Esophagus muscularis mucosa (tissue), 4 donors: ENCODE results near the gene WTAP. TPM values are rescaled to one million over a fixed set of nuclear protein-coding genes. Genes with fewer than 3 reads are reported as not detected.

Experiments used
- DNase-seq: peaks from one replicate; pipeline ENCODE4 v3.0.0-alpha.2; 2017; ENCODE audit errors: extremely low spot score
- H3K27ac ChIP-seq, 4 donors: fragments of 200-600 bp; sonication (generic); replicated peaks in 1 of 4; 1 replicate in 3 of 4; 2 replicates in 1 of 4; pipeline ENCODE4 v1.5.1; 2016 to 2019; ENCODE audit warnings: mild to moderate bottlenecking in 1 of 4
- H3K27me3 ChIP-seq, 4 donors: fragments of 200-600 bp; sonication (generic); one replicate each; pipeline versions ENCODE4 v1.5.1 to v1.6.0; 2016 to 2019
- H3K36me3 ChIP-seq, 4 donors: fragments of 200-600 bp; sonication (generic); one replicate each; pipeline ENCODE4 v1.5.1; 2016 to 2019
- H3K4me1 ChIP-seq, 4 donors: fragments of 200-600 bp; sonication (generic); one replicate each; pipeline ENCODE4 v1.5.1; 2016 to 2019
- H3K4me3 ChIP-seq, 4 donors: fragments of 200-600 bp; sonication (generic); 1 replicate in 2 of 4; 2 replicates in 2 of 4; pipeline ENCODE4 v1.5.1; 2016 to 2019; ENCODE audit warnings: mild to moderate bottlenecking in 4 of 4, moderate library complexity in 1 of 4
- H3K9me3 ChIP-seq, 4 donors: fragments of 200-600 bp; sonication (generic); 1 replicate in 3 of 4; 2 replicates in 1 of 4; pipeline ENCODE4 v1.5.1; 2016 to 2019
- EP300 ChIP-seq: sonication (generic); formaldehyde crosslinking; IDR thresholded peaks from one replicate; pipeline ENCODE4 v1.6.1; 2017; ENCODE audit warnings: antibody characterized with exemption
- POLR2A ChIP-seq: fragments of 450-650 bp; IDR thresholded peaks from one replicate; pipeline ENCODE4 v1.6.1; 2017; ENCODE audit warnings: antibody characterized with exemption, moderate library complexity, mild to moderate bottlenecking, low read depth
- POLR2AphosphoS5 ChIP-seq, 2 donors: sonication (generic); formaldehyde crosslinking; IDR thresholded peaks; one replicate each; pipeline ENCODE4 v1.6.1; 2017; ENCODE audit warnings: antibody characterized with exemption in 2 of 2
- WGBS: methylation state at CpG from one replicate; pipeline ENCODE4 v1.1.5; 2018; 5-methylcytosine and 5-hydroxymethylcytosine counted together
- intact Hi-C: fragments of 100-400 bp; cut with DNase I; formaldehyde crosslinking; loops from one replicate; pipeline ENCODE4 v1.15.1; 2023
- total RNA-seq, 4 donors: library from RNA; depleted of rRNA; stranded (reverse); fragments of >200 nt; gene quantifications; one replicate each; pipeline versions ENCODE4 v1.1.0 to v1.2.1, GENCODE V29; 2016
- TF ChIP-seq, protein P1 (sequence below), 3 experiments: fragments of 200-600 bp in 2 of 3; fragments of 450-650 bp in 1 of 3; sonication (generic) in 2 of 3; IDR thresholded peaks; one replicate each; pipeline ENCODE4 v1.5.1; 2017 to 2019; ENCODE audit warnings: antibody characterized with exemption in 3 of 3, mild to moderate bottlenecking in 2 of 3, moderate library complexity in 1 of 3

Gene WTAP
- total RNA-seq, 4 donors from 2014 or later: 62.7 to 96.9 (median 75.3) TPM

DNA sequence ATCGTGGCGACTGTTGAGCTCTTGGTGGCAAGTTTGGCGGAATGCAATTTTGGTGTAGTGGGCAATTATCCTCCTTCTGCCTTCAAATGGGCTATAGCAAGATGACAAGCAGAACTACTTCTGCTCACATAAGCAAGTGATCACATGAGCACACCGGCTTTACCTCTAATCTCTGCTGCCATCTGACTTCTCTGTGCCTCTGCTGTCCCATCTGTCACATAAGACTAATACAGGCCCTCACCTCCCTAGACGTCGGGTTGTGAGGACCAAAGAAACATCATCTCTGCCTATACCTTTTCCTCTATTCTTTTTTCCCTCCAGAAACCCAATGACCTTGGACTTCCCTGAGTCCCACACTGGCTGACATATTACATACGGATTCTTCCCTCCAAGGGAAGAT, 13.3 kb upstream of the WTAP start:
- no peak for TF ChIP-seq EP300
- no peak for TF ChIP-seq POLR2AphosphoS5 (IDR thresholded peaks at IDR 0.05)
- TF ChIP-seq, protein P1, sequence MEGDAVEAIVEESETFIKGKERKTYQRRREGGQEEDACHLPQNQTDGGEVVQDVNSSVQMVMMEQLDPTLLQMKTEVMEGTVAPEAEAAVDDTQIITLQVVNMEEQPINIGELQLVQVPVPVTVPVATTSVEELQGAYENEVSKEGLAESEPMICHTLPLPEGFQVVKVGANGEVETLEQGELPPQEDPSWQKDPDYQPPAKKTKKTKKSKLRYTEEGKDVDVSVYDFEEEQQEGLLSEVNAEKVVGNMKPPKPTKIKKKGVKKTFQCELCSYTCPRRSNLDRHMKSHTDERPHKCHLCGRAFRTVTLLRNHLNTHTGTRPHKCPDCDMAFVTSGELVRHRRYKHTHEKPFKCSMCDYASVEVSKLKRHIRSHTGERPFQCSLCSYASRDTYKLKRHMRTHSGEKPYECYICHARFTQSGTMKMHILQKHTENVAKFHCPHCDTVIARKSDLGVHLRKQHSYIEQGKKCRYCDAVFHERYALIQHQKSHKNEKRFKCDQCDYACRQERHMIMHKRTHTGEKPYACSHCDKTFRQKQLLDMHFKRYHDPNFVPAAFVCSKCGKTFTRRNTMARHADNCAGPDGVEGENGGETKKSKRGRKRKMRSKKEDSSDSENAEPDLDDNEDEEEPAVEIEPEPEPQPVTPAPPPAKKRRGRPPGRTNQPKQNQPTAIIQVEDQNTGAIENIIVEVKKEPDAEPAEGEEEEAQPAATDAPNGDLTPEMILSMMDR (IDR thresholded peaks at IDR 0.05): no peak
- no peak for TF ChIP-seq POLR2A
- Histone ChIP-seq H3K4me1 (peaks cover 20 to 40% (median 35%) of the 10 kb centered on the region in 4 donors), H3K9me3 (no peaks in the 10 kb centered on the region), H3K27ac (no peak overlapping the region), H3K36me3 (no peaks in the 10 kb centered on the region), H3K27me3 (no peaks in the 10 kb centered on the region), H3K4me3 (no peak overlapping the region)
- intact Hi-C loops: no loop called here
- peak; percentile 47 for DNase-seq
- 94% methylated on average over 7 of the region's 7 CpGs for WGBS

DNA sequence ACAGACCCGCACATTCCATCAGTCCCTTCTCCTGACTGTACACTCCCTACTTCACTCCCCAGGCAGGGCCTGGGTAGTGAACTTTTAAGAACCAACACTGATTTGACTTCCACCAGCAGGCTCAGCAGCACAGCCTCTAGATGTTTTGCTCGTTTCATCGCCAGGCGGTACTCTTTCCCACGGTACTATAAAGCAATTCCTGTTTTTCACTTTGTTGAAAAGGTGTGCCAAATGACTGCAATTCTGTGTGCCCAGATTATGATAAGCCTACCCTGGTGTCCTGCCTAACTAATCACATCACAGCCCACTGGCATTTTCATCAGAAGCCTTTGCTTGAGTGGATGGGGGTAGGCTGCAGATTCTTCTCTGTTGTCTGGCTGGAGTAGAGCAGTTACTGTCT, 12.9 kb upstream of the WTAP start:
- Histone ChIP-seq H3K27ac (no peak overlapping the region), H3K36me3 (no peaks in the 10 kb centered on the region), H3K27me3 (no peaks in the 10 kb centered on the region), H3K9me3 (no peaks in the 10 kb centered on the region), H3K4me3 (no peak overlapping the region), H3K4me1 (peaks cover 20 to 40% (median 35%) of the 10 kb centered on the region in 4 donors)
- DNase-seq: peak; percentile 75
- WGBS: 90% methylated on average over 5 of the region's 5 CpGs
- intact Hi-C loops: no loop called here
- TF ChIP-seq, protein P1 (IDR thresholded peaks at IDR 0.05): no peak
- TF ChIP-seq POLR2AphosphoS5 (IDR thresholded peaks at IDR 0.05) (no peak), POLR2A (no peak), EP300 (no peak)

DNA sequence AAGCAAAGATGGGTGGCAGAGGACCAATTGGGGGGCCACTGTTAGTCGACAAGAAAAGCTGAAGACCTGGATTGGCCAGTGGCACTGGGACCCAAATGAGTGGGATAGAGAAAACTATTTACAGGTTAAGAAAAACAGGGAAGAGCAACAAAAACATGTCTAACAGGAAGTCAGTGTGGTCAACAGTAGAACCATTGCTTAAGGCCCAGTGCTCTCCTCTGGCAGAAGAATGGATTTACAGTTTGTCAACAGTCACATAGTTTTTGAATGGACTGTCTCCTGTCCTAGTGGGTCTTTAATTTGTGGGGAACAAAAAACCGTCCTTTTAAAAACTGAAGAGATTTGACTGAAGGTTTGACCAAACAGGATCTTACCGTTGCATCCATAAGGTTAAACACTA, 12.1 kb upstream of the WTAP start:
- H3K4me3 ChIP-seq: no peak overlapping the region
- no peaks in the 10 kb centered on the region for H3K36me3 ChIP-seq
- H3K4me1 ChIP-seq: peaks cover 20 to 40% (median 35%) of the 10 kb centered on the region in 4 donors
- WGBS: 91% methylated on average over 3 of the region's 3 CpGs
- H3K9me3 ChIP-seq: no peaks in the 10 kb centered on the region
- DNase-seq: peak; percentile 19
- peak overlapping the region; percentile 76 to 87 (median 82) for H3K27ac ChIP-seq
- TF ChIP-seq EP300 (no peak), POLR2A (no peak), POLR2AphosphoS5 (IDR thresholded peaks at IDR 0.05) (no peak)
- TF ChIP-seq, protein P1 (IDR thresholded peaks at IDR 0.05): no peak
- H3K27me3 ChIP-seq: no peaks in the 10 kb centered on the region
- intact Hi-C loops: no loop called here

DNA sequence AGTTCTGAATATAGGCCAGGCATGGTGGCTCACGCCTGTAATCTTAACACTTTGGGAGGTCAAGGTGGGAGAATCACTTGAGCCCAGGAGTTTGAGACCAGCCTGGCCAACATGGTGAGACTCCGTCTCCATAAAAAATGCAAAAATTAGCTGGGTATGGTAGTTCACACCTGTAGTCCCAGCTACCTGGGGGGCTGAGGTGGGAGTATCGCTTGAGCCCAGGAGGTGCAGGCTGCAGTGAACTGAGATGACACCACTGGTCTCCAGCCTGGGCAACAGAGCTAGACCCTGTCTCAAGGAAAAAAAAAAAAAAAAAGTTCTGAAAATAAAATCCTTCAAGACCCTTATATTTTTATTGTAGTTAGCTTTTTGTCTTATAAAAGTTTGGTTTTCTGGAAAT, 11.7 kb upstream of the WTAP start:
- peak overlapping the region; percentile 76 to 87 (median 82) for H3K27ac ChIP-seq
- H3K4me3 ChIP-seq: no peak overlapping the region
- 92% methylated on average over 3 of the region's 3 CpGs for whole genome bisulfite sequencing
- intact Hi-C loops: no loop called here
- H3K36me3 ChIP-seq: no peaks in the 10 kb centered on the region
- DNase-seq: peak; percentile 60
- H3K4me1 ChIP-seq: peaks cover 20 to 40% (median 35%) of the 10 kb centered on the region in 4 donors
- no peaks in the 10 kb centered on the region for H3K27me3 ChIP-seq
- H3K9me3 ChIP-seq: no peaks in the 10 kb centered on the region
- TF ChIP-seq, protein P1 (IDR thresholded peaks at IDR 0.05): no peak
- TF ChIP-seq POLR2AphosphoS5 (IDR thresholded peaks at IDR 0.05) (no peak), EP300 (no peak), POLR2A (no peak)
